IPS DF 6.9 (cell line): Measurements from ENCODE around the gene DICER1.

Source experiments
- DNase-seq: peaks from one replicate; pipeline ENCODE4 v3.0.0-alpha.2; 2013; ENCODE audit warnings: low read depth, low spot score
- H3K27ac ChIP-seq: one replicate; pipeline ENCODE4 v1.5.1; 2013; ENCODE audit warnings: low read length, control low read depth
- H3K27me3 ChIP-seq: 2 replicates; pipeline ENCODE4 v1.6.1; 2013; ENCODE audit warnings: mild to moderate bottlenecking, low read length; ENCODE audit not compliant: control insufficient read depth, insufficient read depth
- H3K36me3 ChIP-seq: 2 replicates; pipeline ENCODE4 v1.6.1; 2013; ENCODE audit warnings: low read length; ENCODE audit not compliant: control insufficient read depth, insufficient read depth
- H3K4me1 ChIP-seq: 2 replicates; pipeline ENCODE4 v1.6.1; 2013; ENCODE audit warnings: low read length; ENCODE audit not compliant: control insufficient read depth, insufficient read depth
- H3K4me3 ChIP-seq: 2 replicates; pipeline ENCODE4 v1.5.1; 2013; ENCODE audit warnings: mild to moderate bottlenecking, low read length
- H3K9me3 ChIP-seq: 2 replicates; pipeline ENCODE4 v1.6.1; 2013; ENCODE audit warnings: low read length, inconsistent platforms; ENCODE audit not compliant: control insufficient read depth, insufficient read depth
- WGBS: extraction: QIAGEN DNeasy Blood & Tissue Kit; methylation state at CpG from one replicate; pipeline ENCODE4 v1.1.7; 2013; ENCODE audit warnings: mixed read lengths, missing lambda C conversion rate; ENCODE audit not compliant: insufficient read length, insufficient coverage; 5-methylcytosine and 5-hydroxymethylcytosine counted together

DICER1 gene

DNA sequence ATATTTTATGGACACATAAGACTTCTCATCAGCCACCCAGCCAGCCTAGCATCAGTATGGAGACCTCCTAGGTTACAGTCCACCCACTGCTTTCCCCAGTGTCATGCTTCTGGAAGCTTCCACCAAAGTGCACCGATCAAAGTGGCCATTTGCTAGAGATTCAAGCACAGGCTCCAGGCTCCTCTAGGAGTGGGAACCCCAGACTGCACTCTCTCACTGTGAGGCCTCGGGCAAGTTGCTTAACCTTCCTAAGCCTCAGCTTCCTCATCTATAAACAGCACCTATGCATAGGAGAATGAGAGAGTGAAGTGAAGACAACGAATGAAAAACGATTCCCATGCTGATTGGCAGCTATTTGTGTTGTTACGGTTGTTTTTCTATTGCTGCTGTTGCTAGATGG, 94.4 kb downstream of the DICER1 start:
- DNase-seq: no peak
- WGBS: no CpG with 5 or more reads among the region's 5 CpGs
- Histone ChIP-seq H3K27me3 (no peaks in the 10 kb centered on the region), H3K36me3 (no peaks in the 10 kb centered on the region), H3K4me3 (no peak overlapping the region), H3K4me1 (no peaks in the 10 kb centered on the region; the same call in 1 of the 2 replicates), H3K9me3 (no peaks in the 10 kb centered on the region), H3K27ac (no peak overlapping the region)

- H3K27ac ChIP-seq: no peak overlapping the region
- H3K27me3 ChIP-seq: no peaks in the 10 kb centered on the region
- no peak overlapping the region for H3K4me3 ChIP-seq
- no peak for DNase-seq
- no peaks in the 10 kb centered on the region for H3K9me3 ChIP-seq
- WGBS: no CpG with 5 or more reads among the region's 5 CpGs
- no peaks in the 10 kb centered on the region for H3K36me3 ChIP-seq
- no peaks in the 10 kb centered on the region; the same call in 1 of the 2 replicates for H3K4me1 ChIP-seq
Observed at GRCh38 chr14:95062220-95062619, 95.1 kb downstream of the DICER1 start.

- Histone ChIP-seq H3K27ac (no peak overlapping the region), H3K4me3 (no peak overlapping the region), H3K9me3 (no peaks in the 10 kb centered on the region), H3K4me1 (no peaks in the 10 kb centered on the region; the same call in 1 of the 2 replicates), H3K27me3 (no peaks in the 10 kb centered on the region), H3K36me3 (no peaks in the 10 kb centered on the region)
- WGBS: no CpG with 5 or more reads among the region's 14 CpGs
- no peak for DNase-seq
Observed at GRCh38 chr14:95061317-95062093, 95.8 kb downstream of the DICER1 start.

DNA sequence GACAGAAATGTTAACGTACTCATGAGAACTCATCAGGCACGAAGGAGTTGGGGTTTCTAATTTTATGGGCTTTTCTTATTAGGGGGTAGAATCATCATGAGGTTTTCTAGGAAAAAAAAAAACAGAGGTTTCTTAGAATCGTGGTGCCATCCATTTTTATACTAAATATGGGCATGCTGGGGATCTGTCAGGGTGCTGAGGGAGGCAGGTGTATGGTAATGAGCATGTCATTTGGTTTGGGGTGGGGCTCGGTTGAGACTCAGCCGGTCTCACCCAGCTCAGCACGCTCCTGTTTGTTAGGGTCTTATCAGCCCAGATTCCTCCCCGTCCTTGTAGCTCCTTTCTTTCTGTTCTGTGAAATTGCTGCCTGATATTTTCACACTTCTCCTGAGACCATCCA, 98.2 kb downstream of the DICER1 start:
- Histone ChIP-seq H3K27ac (no peak overlapping the region), H3K4me1 (no peaks in the 10 kb centered on the region; the same call in 1 of the 2 replicates), H3K9me3 (no peaks in the 10 kb centered on the region), H3K36me3 (no peaks in the 10 kb centered on the region), H3K4me3 (no peak overlapping the region), H3K27me3 (no peaks in the 10 kb centered on the region)
- no CpG with 5 or more reads among the region's 7 CpGs for whole genome bisulfite sequencing
- DNase-seq: no peak

DNA sequence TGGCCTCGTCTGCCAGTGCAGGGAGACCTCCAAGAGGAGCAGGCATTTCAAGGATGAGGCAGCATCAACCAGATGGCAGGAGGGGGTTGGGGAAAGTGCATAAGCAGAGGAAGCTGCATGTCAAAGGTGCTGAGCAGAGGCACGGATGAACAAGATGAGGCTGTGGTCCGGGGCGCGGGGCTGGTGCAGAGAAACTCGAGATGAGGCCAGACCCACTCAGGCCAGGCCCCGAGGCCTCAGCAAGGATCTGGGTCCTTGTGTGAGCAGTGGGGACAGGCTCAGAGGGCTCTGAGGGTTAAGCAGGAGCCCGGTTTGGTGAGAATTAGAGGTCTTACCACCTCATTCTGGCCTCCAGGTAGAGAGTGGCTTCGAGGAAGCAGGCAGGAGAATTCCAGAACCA, 98.8 kb downstream of the DICER1 start:
- no peak for DNase-seq
- Histone ChIP-seq H3K4me3 (no peak overlapping the region), H3K36me3 (no peaks in the 10 kb centered on the region), H3K4me1 (no peaks in the 10 kb centered on the region; the same call in 1 of the 2 replicates), H3K27ac (no peak overlapping the region), H3K9me3 (no peaks in the 10 kb centered on the region), H3K27me3 (no peaks in the 10 kb centered on the region)
- WGBS: no CpG with 5 or more reads among the region's 9 CpGs

- no CpG with 5 or more reads among the region's 8 CpGs for WGBS
- no peaks in the 10 kb centered on the region for H3K27me3 ChIP-seq
- no peak overlapping the region for H3K4me3 ChIP-seq
- no peak for DNase-seq
- H3K27ac ChIP-seq: no peak overlapping the region
- no peaks in the 10 kb centered on the region for H3K36me3 ChIP-seq
- H3K4me1 ChIP-seq: no peaks in the 10 kb centered on the region; the same call in 1 of the 2 replicates
- H3K9me3 ChIP-seq: no peaks in the 10 kb centered on the region
Observed at GRCh38 chr14:95057851-95058250, 99.5 kb downstream of the DICER1 start.

- Histone ChIP-seq H3K9me3 (no peaks in the 10 kb centered on the region), H3K27me3 (no peaks in the 10 kb centered on the region), H3K4me1 (no peaks in the 10 kb centered on the region; the same call in 1 of the 2 replicates), H3K27ac (no peak overlapping the region), H3K4me3 (no peak overlapping the region), H3K36me3 (no peaks in the 10 kb centered on the region)
- DNase-seq: no peak
- WGBS: no CpG with 5 or more reads among the region's 8 CpGs
Observed at GRCh38 chr14:95057147-95057546, 100.2 kb downstream of the DICER1 start.

GRCh38 chr14:95056476-95056875, 100.9 kb downstream of the DICER1 start:
- H3K27me3 ChIP-seq: no peaks in the 10 kb centered on the region
- H3K9me3 ChIP-seq: no peaks in the 10 kb centered on the region
- no peak overlapping the region for H3K4me3 ChIP-seq
- DNase-seq: no peak
- no peaks in the 10 kb centered on the region for H3K36me3 ChIP-seq
- no peak overlapping the region for H3K27ac ChIP-seq
- no peaks in the 10 kb centered on the region; the same call in 1 of the 2 replicates for H3K4me1 ChIP-seq
- WGBS: no CpG with 5 or more reads among the region's 10 CpGs

DNA sequence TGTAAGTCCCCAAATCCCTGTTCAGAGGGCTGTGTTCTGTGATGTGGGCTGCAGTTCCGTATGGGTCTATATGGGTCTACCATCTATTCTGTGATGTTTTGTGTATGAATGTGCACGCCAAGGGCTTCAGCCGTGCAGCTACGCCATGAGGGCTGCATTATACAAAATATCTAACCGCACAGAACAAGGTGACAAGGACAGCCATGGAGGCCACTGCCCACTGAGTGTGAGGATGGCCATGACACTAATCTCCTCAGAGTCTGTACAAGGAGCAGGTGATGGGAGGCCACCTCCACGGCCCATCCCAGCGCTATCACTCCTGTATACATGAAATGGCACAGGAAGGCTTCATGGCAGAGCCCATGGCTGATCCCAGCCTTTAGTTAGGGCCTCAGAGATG, 102.0 kb downstream of the DICER1 start:
- Histone ChIP-seq H3K4me1 (no peaks in the 10 kb centered on the region; the same call in 1 of the 2 replicates), H3K4me3 (no peak overlapping the region), H3K9me3 (no peaks in the 10 kb centered on the region), H3K36me3 (no peaks in the 10 kb centered on the region), H3K27me3 (no peaks in the 10 kb centered on the region), H3K27ac (no peak overlapping the region)
- no peak for DNase-seq
- no CpG with 5 or more reads among the region's 7 CpGs for WGBS

- no peak for DNase-seq
- Histone ChIP-seq H3K36me3 (no peaks in the 10 kb centered on the region), H3K4me3 (no peak overlapping the region), H3K9me3 (no peaks in the 10 kb centered on the region), H3K27ac (no peak overlapping the region), H3K27me3 (no peaks in the 10 kb centered on the region), H3K4me1 (no peaks in the 10 kb centered on the region; the same call in 1 of the 2 replicates)
- WGBS: no CpG with 5 or more reads among the region's 23 CpGs
Observed at GRCh38 chr14:95054346-95055280, 102.7 kb downstream of the DICER1 start.
